K562 (cell line): Measurements from ENCODE around the gene TMPRSS9. TPM values are rescaled to one million over a fixed set of nuclear protein-coding genes. Genes with fewer than 3 reads are reported as not detected.

Experiments used
- CBX3 ChIP-seq, 2 experiments: IDR thresholded peaks; 1 replicate in 1 of 2; 2 replicates in 1 of 2; pipeline ENCODE4 v1.6.1; 2012; ENCODE audit warnings: inconsistent platforms in 2 of 2, low read length in 2 of 2, borderline replicate concordance in 1 of 2, control low read depth in 1 of 2
- HNRNPLL ChIP-seq: fragments of 200-400 bp; formaldehyde crosslinking; IDR thresholded peaks from 2 replicates; pipeline ENCODE4 v1.6.1; 2017; ENCODE audit warnings: low read length, low read depth, mild to moderate bottlenecking; ENCODE audit not compliant: poor library complexity, severe bottlenecking
- NCOA1 ChIP-seq: fragments of 450-650 bp; IDR thresholded peaks from 2 replicates; pipeline ENCODE4 v1.6.1; 2016; ENCODE audit warnings: low read depth
- POLR2AphosphoS5 ChIP-seq: IDR thresholded peaks from 2 replicates; pipeline ENCODE4 v1.6.1; 2011; ENCODE audit warnings: mild to moderate bottlenecking, low read depth, low read length, moderate library complexity; ENCODE audit not compliant: control insufficient read depth, insufficient read depth
- RBFOX2 ChIP-seq: fragments of 200-400 bp; formaldehyde crosslinking; IDR thresholded peaks from 2 replicates; pipeline ENCODE4 v1.6.1; 2017; ENCODE audit warnings: low read depth, mild to moderate bottlenecking, low read length, moderate library complexity
- RUNX1 ChIP-seq: sonication (generic); IDR thresholded peaks from 2 replicates; pipeline ENCODE4 v1.6.1; 2016; ENCODE audit warnings: antibody characterized with exemption, low read depth
- WHSC1 ChIP-seq: IDR thresholded peaks from one replicate; pipeline ENCODE4 v1.6.1; 2012; ENCODE audit warnings: low read length, control low read depth, inconsistent platforms
- ZNF121 ChIP-seq: sonication (generic); formaldehyde crosslinking; conservative IDR thresholded peaks from 2 replicates; pipeline ENCODE4 v1.8.0; 2022; ENCODE audit warnings: missing genetic modification reagents
- ZNF140 ChIP-seq: fragments of 250-450 bp; sonication (Bioruptor Pico); IDR thresholded peaks from 2 replicates; pipeline ENCODE4 v1.8.0; 2021; ENCODE audit warnings: moderate library complexity, mild to moderate bottlenecking, inconsistent platforms
- ZNF253 ChIP-seq: fragments of 250-450 bp; sonication (Bioruptor Pico); conservative IDR thresholded peaks from 2 replicates; pipeline ENCODE4 v1.6.1; 2021; ENCODE audit warnings: mild to moderate bottlenecking
- ZNF76 ChIP-seq: fragments of 250-450 bp; sonication (Bioruptor Pico); IDR thresholded peaks from 2 replicates; pipeline ENCODE4 v1.4.0; 2020; ENCODE audit warnings: mild to moderate bottlenecking, moderate library complexity, borderline replicate concordance
- polyA plus RNA-seq, 8 experiments: library from polyadenylated mRNA; depleted of rRNA in 4 of 8; stranded (reverse) in 5 of 8; unstranded in 3 of 8; fragments of >200 nt; fragmentation: Nextera tagmentation in 2 of 8; fragmentation: Illumina TruSeq in 1 of 8; extraction: Ambion mirVana in 2 of 8; extraction: Trizol in 1 of 8; gene quantifications; 2 replicates each; pipeline versions ENCODE4 v1.2.1 to v1.2.3, GENCODE V29; 2011 to 2014; ENCODE audit warnings: inconsistent platforms in 1 of 8, missing spikeins in 1 of 8
- total RNA-seq, 7 experiments: library from RNA; depleted of rRNA in 6 of 7; stranded (reverse); fragments of >200 nt in 6 of 7; fragmentation: Illumina TruSeq in 2 of 7; extraction: Trizol in 2 of 7; gene quantifications; 2 replicates each; pipeline versions ENCODE4 v1.2.1 to v1.2.3, GENCODE V29; 2011 to 2021; ENCODE audit warnings: low replicate concordance in 1 of 7
- TF ChIP-seq, protein P1 (sequence below): IDR thresholded peaks from 3 replicates; pipeline ENCODE4 v1.6.1; 2011; ENCODE audit warnings: borderline replicate concordance, mild to moderate bottlenecking; ENCODE audit not compliant: insufficient read length, insufficient read depth

The TMPRSS9 gene
- total and polyA plus RNA-seq, 9 of the 15 experiments (the other 6 are each of a cell fraction or from before 2014, with no cell fraction given): 0.01 to 0.03 TPM; not detected in 7

DNA sequence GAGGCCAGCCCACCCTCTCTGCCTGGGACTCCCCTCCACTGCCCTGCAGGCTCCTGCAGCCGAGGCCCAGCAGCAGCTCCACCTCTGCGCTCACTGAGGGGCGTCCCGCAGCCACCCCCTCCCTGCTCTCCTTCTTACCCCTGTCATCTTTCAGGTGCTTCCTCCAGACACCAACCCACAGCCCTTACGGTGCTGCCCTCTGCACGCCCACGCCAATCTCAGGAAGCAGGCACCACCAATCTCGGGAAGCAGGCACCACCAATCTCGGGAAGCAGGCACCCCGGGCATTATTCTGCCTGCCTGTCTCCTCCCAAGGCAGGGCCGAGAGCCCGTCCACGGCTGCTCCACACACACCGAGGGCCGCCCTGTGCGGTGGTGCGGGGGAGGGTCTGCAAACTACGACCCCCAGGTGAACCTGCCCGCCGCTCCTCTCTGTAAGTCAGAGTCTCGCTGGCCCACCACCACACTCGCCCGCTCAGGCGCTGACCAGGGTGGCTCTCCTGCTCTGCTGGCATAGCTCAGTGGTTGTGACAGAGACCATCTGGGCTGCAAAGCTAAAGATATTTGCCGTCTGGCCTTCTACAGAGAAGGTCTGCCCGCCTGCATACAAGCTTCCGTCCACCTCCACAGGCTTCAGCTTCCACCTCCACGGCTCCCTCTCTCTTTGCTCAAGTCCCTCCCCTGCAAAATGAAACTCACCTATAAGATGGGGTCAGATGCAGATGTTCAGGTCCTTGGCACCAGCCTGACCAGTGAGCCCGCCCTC, 34.6 kb upstream of the TMPRSS9 start (continued):
- TF ChIP-seq HNRNPLL (no peak), NCOA1 (no peak), ZNF76 (CRISPR knock-in tag) (no peak), CBX3 (IDR thresholded peaks at IDR 0.05; ENCODE audit: borderline replicate concordance in 1 of 2, low read length in 2 of 2) (no peak), ZNF253 (CRISPR knock-in tag) (no peak), RUNX1 (no peak), POLR2AphosphoS5 (peak; percentile 7; the same call in 1 of the 2 replicates), ZNF140 (CRISPR knock-in tag) (no peak), WHSC1 (no peak), ZNF121 (CRISPR knock-in tag) (no peak), RBFOX2 (peak; percentile 49)
- TF ChIP-seq, protein P1, sequence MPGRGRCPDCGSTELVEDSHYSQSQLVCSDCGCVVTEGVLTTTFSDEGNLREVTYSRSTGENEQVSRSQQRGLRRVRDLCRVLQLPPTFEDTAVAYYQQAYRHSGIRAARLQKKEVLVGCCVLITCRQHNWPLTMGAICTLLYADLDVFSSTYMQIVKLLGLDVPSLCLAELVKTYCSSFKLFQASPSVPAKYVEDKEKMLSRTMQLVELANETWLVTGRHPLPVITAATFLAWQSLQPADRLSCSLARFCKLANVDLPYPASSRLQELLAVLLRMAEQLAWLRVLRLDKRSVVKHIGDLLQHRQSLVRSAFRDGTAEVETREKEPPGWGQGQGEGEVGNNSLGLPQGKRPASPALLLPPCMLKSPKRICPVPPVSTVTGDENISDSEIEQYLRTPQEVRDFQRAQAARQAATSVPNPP: no peak
